COLO668 (cell line): Measurements from ENCODE around the gene TSPO.

Source experiments
- DNase-seq: peaks from one replicate; lab custom pipeline; 2025; ENCODE audit not compliant: unreplicated experiment; lab: John Stamatoyannopoulos, UW

TSPO gene

GRCh38 chr22:43157874-43158546 lies 6.7 kb downstream of the TSPO start:
- no peak for DNase-seq

- no peak for DNase-seq
Observed at GRCh38 chr22:43158778-43159483, 7.6 kb downstream of the TSPO start.

- DNase-seq: peak; percentile 21
Observed at GRCh38 chr22:43159484-43160178, 8.3 kb downstream of the TSPO start.

GRCh38 chr22:43160497-43161126 lies 9.3 kb downstream of the TSPO start:
- no peak for DNase-seq

- DNase-seq: no peak
Observed at GRCh38 chr22:43162412-43163150, 11.2 kb downstream of the TSPO start.

GRCh38 chr22:43163241-43163795 lies 12.0 kb downstream of the TSPO start:
- DNase-seq: no peak

GRCh38 chr22:43164636-43165035 lies 13.3 kb downstream of the TSPO start:
- no peak for DNase-seq

- no peak for DNase-seq
Observed at GRCh38 chr22:43166132-43166930, 15.0 kb downstream of the TSPO start.

- no peak for DNase-seq
Observed at GRCh38 chr22:43167001-43167589, 15.7 kb downstream of the TSPO start.

GRCh38 chr22:43168471-43169309 lies 17.3 kb downstream of the TSPO start:
- no peak for DNase-seq

GRCh38 chr22:43169310-43170130 lies 18.2 kb downstream of the TSPO start:
- no peak for DNase-seq

- DNase-seq: no peak
Observed at GRCh38 chr22:43170131-43170480, 18.7 kb downstream of the TSPO start.

- no peak for DNase-seq
Observed at GRCh38 chr22:43171019-43171491, 19.7 kb downstream of the TSPO start.

- DNase-seq: no peak
Observed at GRCh38 chr22:43171607-43172006, 20.2 kb downstream of the TSPO start.

GRCh38 chr22:43172191-43172590 lies 20.8 kb downstream of the TSPO start:
- no peak for DNase-seq

- DNase-seq: no peak
Observed at GRCh38 chr22:43173566-43173965, 22.2 kb downstream of the TSPO start.

GRCh38 chr22:43173976-43174720 lies 22.8 kb downstream of the TSPO start:
- DNase-seq: no peak
